GM10266 (cell line): Measurements from ENCODE around the gene NDUFB1.
A peak's percentile ranks its signal among the peaks of the same experiment; 100 is the strongest.

Source experiments
- DNase-seq: peaks from one replicate; pipeline ENCODE4 v3.0.0; 2012; ENCODE audit errors: extremely low spot score
- TF ChIP-seq, protein P1 (sequence below): IDR thresholded peaks from 2 replicates; pipeline ENCODE4 v1.5.1; 2012; ENCODE audit warnings: mild to moderate bottlenecking, low read depth; ENCODE audit not compliant: control insufficient read depth, insufficient read depth; ENCODE audit errors: missing control alignments

NDUFB1 gene

DNA sequence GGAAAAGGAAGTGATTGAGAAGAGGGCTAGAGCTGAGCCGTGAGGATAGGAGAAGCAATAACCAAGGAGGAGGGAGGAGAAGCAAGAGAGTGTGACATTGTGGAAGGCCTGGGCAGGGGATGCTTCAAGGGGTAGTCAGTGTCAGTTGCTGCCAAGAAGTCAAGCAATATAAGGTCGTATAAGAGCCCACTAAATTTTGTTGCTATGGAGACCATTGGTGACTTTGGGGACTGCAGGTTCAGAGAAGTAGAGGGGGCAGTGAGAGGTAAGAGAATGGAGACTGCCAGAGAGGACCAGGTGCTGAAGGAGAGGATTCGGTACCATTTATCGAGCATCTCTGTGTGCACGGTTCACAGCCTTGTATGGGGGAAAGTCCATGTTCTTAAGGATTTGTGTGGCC lies 12.0 kb downstream of the NDUFB1 start:
- TF ChIP-seq, protein P1, sequence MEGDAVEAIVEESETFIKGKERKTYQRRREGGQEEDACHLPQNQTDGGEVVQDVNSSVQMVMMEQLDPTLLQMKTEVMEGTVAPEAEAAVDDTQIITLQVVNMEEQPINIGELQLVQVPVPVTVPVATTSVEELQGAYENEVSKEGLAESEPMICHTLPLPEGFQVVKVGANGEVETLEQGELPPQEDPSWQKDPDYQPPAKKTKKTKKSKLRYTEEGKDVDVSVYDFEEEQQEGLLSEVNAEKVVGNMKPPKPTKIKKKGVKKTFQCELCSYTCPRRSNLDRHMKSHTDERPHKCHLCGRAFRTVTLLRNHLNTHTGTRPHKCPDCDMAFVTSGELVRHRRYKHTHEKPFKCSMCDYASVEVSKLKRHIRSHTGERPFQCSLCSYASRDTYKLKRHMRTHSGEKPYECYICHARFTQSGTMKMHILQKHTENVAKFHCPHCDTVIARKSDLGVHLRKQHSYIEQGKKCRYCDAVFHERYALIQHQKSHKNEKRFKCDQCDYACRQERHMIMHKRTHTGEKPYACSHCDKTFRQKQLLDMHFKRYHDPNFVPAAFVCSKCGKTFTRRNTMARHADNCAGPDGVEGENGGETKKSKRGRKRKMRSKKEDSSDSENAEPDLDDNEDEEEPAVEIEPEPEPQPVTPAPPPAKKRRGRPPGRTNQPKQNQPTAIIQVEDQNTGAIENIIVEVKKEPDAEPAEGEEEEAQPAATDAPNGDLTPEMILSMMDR: no peak
- DNase-seq: no peak

DNA sequence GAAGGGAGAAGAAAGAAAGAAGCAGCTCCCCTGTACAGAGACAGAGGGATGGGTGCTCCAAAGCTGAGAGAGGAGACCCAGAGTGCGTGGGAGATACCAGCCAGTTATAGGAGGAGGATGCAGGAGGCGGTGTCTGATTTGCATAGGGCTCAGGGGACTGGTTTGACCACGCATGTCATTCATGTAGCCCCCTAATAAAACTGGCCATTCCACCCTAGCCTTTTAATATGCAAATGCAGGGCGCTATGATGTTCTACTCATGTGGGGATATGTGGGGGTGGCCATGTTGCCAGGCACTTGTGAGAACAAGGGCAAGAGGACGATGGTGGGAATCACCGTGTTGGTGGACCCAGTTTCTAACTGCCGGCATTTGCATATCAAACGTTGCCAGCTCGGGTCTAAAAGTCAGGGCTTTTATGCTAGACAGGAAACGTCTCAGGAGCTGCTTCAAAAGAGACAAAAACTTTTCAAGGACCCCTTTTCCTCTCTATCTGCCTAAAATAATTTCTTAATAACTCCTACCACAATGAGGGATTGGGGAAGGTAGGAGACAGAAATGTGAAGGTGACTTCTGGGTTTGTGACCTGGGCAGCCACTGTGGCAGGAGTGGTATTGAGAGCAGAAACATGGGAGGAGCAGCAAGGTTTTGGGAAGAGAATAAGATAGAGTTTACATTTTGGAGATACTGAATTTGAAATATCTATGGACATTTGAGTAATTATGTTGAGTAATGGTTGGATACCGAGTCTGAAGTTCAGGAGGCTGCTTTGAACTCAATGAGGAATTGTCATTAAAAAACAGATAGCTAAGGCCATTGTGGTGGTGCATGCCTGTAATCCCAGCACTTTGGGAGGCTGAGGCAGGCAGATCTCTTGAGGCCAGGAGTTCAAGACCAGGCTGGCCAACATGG lies 12.9 kb downstream of the NDUFB1 start:
- TF ChIP-seq, protein P1: no peak
- no peak for DNase-seq

DNA sequence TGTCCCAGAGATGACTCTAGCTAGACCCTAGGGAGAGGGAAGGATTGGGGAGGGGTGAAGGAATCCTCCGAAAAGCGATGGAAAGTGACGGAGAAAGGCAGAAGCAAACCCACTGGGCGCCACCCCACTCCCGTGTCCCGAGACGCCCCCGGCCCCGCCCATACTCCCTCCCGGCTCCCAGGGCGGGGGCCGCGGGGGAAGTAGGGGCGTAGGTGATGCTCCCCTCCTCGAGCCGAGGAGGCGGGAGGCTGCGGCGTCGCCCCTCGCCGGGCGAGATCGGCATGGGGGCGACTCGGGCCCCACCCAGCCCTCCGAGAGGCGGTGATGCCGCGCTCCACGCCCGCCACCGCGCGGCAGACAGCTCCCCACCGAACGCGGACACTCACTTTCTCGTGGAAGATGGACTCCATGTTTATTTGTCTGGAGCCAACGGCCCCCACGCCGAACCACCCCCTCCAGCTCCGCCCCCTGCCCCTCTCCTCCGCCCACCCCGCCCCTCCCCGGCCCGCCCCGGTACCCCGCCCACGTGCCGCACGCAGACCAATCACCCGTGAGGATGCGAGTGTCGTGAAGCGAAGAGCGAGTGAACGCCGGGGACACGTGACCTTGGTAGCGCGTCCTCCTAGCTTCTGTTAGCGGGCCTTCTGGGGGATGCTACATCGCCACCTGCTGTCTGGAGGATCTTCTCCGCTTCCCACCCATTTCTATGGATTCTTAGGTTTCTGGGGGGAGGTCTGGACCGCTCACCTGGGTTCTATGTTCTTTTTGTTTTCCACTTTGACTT lies 15.2 kb downstream of the NDUFB1 start, which contains the start of gene ATXN3:
TSS of gene ATXN3 (minus strand) at position 440 of the 784 bp plus-strand sequence. CDS start at position 410, 30 bp downstream.
- TF ChIP-seq, protein P1: peak; percentile 82
- peak; percentile 95 for DNase-seq

DNA sequence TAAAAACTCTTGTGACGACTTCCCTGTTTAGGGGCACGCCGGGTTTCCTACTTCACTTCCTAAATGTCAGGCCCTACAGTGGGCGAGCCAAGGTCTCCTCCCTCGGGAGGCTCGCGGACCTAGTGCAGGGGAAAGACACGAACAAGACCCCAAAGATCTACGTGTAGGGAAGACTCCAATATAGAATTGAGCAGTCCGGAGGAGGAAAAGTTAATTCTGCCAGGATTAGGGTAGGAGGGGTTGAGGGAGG lies 15.7 kb downstream of the NDUFB1 start:
- DNase-seq: peak; percentile 28
- TF ChIP-seq, protein P1: no peak

DNA sequence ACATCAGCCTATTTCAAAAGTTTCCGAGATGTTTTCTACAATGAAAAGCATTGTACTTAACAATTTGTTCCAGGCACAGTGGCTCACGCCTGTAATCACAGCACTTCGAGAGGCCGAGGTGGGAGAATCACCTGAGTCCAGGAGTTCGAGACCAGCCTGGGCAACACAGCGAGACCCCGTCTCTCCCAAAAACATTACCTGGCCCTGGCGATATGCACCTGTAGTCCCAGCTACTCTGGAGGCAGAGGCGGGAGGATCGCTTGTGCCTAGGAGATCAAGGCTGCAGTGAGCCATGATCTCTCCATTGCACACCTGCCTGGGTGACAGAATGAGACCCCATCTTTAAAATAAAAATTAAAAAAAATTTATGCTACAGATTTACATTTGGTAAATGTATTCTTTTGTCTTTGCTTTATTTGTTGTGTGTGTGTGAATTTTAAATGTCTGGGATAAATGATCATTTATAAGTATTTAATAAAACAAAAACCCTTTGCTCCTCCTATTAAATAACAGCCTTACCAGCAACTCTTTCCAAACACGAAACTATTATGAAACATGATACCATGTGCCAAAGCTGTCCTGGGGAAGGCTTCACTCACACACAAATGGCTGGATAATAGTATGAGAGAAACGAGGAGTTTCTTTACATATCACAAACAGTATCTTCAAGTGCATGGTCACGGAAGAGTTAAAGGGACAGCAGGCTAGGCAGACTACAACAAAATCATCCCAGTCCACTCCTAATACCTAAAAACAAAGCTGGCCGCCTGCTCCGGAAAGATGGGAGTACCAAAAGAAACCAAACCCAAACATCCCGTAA lies 16.2 kb downstream of the NDUFB1 start:
- TF ChIP-seq, protein P1: no peak
- no peak for DNase-seq

DNA sequence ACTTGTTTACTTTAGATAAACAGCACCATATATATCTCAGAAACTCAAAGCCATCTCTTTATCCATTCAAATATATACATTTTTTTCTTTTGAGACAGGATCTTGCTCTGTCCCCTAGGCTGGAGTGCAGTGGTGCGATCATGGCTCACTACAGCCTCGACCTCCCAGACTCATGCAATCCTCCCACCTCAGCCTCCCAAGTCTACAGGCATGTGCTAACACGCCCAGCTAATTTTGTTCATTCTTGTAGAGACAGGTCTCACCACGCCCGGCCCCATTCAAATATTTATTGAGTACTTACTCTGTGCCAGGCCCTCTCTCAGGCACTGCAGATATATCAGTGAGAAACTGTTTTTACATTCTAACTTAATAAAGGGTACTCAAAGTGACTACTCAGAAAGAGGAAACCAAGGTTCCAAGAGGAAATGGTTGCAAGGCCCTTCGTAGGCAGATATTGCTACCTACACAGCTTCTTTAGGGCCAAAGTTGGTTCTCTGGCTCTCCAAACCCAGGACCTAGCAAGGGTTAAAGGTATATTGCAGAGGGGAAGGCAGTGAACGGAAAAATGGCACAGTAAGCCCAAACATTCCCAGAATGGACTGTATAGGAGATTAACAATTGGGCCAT lies 18.0 kb downstream of the NDUFB1 start:
- TF ChIP-seq, protein P1: no peak
- no peak for DNase-seq
